HepG2 (cell line): ENCODE results near the gene HSPB7. TPM values are rescaled to one million over a fixed set of nuclear protein-coding genes. Genes with fewer than 3 reads are reported as not detected.

Source experiments
- ARID4A ChIP-seq: sonication (generic); formaldehyde crosslinking; IDR thresholded peaks from 2 replicates; pipeline ENCODE4 v1.5.0; 2020; ENCODE audit warnings: mild to moderate bottlenecking, missing genetic modification reagents, borderline replicate concordance
- ARID5B ChIP-seq: IDR thresholded peaks from 2 replicates; pipeline ENCODE4 v1.4.0; 2020; ENCODE audit warnings: mild to moderate bottlenecking, missing genetic modification reagents
- CREB3 ChIP-seq: sonication (generic); formaldehyde crosslinking; IDR thresholded peaks from 2 replicates; pipeline ENCODE4 v1.5.0; 2020; ENCODE audit warnings: missing genetic modification reagents
- HIVEP1 ChIP-seq: sonication (generic); formaldehyde crosslinking; IDR thresholded peaks from 2 replicates; pipeline ENCODE4 v1.4.0; 2020; ENCODE audit warnings: mild to moderate bottlenecking, missing genetic modification reagents
- MEIS2 ChIP-seq: sonication (generic); formaldehyde crosslinking; IDR thresholded peaks from 2 replicates; pipeline ENCODE4 v1.9.0; 2021; ENCODE audit warnings: mild to moderate bottlenecking, missing genetic modification reagents
- MTERF4 ChIP-seq: sonication (generic); formaldehyde crosslinking; IDR thresholded peaks from 2 replicates; pipeline ENCODE4 v1.8.0; 2023; ENCODE audit warnings: mild to moderate bottlenecking, missing genetic modification reagents
- NCOR1 ChIP-seq: fragments of 200-600 bp; sonication (generic); IDR thresholded peaks from 2 replicates; pipeline ENCODE4 v1.7.0; 2017; ENCODE audit warnings: antibody characterized with exemption, low read length, borderline replicate concordance
- PATZ1 ChIP-seq: sonication (generic); formaldehyde crosslinking; IDR thresholded peaks from 2 replicates; pipeline ENCODE4 v1.4.0; 2020; ENCODE audit warnings: missing genetic modification reagents
- SOX6 ChIP-seq, 2 experiments: fragments of 450-650 bp in 1 of 2; sonication (generic) in 1 of 2; formaldehyde crosslinking in 1 of 2; IDR thresholded peaks; 2 replicates each; pipeline versions ENCODE4 v1.4.0 to v1.6.1; 2017 to 2020; ENCODE audit warnings: antibody characterized with exemption in 1 of 2, mild to moderate bottlenecking in 1 of 2, missing genetic modification reagents in 1 of 2
- SP4 ChIP-seq: sonication (generic); formaldehyde crosslinking; IDR thresholded peaks from 2 replicates; pipeline ENCODE4 v1.8.1; 2023; ENCODE audit warnings: mild to moderate bottlenecking, missing genetic modification reagents
- ZNF557 ChIP-seq: sonication (generic); formaldehyde crosslinking; IDR thresholded peaks from 2 replicates; pipeline ENCODE4 v1.4.0; 2020; ENCODE audit warnings: missing genetic modification reagents
- ZNF558 ChIP-seq: sonication (generic); formaldehyde crosslinking; IDR thresholded peaks from 2 replicates; pipeline ENCODE4 v1.9.0; 2022; ENCODE audit warnings: mild to moderate bottlenecking, missing genetic modification reagents, borderline replicate concordance
- ZNF678 ChIP-seq: sonication (generic); formaldehyde crosslinking; IDR thresholded peaks from 2 replicates; pipeline ENCODE4 v1.4.0; 2020; ENCODE audit warnings: mild to moderate bottlenecking, missing genetic modification reagents
- ZNF891 ChIP-seq: sonication (generic); formaldehyde crosslinking; IDR thresholded peaks from 2 replicates; pipeline ENCODE4 v1.5.0; 2020; ENCODE audit warnings: mild to moderate bottlenecking, missing genetic modification reagents
- polyA plus RNA-seq, 8 experiments: library from polyadenylated mRNA; depleted of rRNA in 3 of 8; stranded (reverse) in 7 of 8; unstranded in 1 of 8; fragments of >200 nt; fragmentation: Illumina TruSeq in 4 of 8; extraction: Trizol in 4 of 8; gene quantifications; 2 replicates each; pipeline versions ENCODE4 v1.2.1 to v1.2.3, GENCODE V29; 2011 to 2016; ENCODE audit warnings: low read depth in 4 of 8, missing spikeins in 1 of 8, mixed read lengths in 1 of 8; ENCODE audit not compliant: insufficient read depth in 1 of 8
- total RNA-seq, 5 experiments: library from RNA; depleted of rRNA; stranded (reverse); fragments of >200 nt; fragmentation: Illumina TruSeq; extraction: Trizol; gene quantifications; 2 replicates each; pipeline ENCODE4 v1.2.3, GENCODE V29; 2016; ENCODE audit warnings: low read depth in 1 of 5

Gene HSPB7
- total and polyA plus RNA-seq, 2 of the 13 experiments (the other 11 are each of a cell fraction or from before 2014, with no cell fraction given): 0.20 TPM; not detected in 1

GRCh38 chr1:15994590-15995351, 23.1 kb downstream of the HSPB7 start (continued):
- 0 out of 2 replicates have a peak, but pooled peaks have one; percentile 28 for TF ChIP-seq SP4 (CRISPR knock-in tag)
- no peak for TF ChIP-seq MTERF4 (CRISPR knock-in tag)
- TF ChIP-seq HIVEP1 (CRISPR knock-in tag): no peak
- no peak for TF ChIP-seq ZNF678 (CRISPR knock-in tag)
- peak; percentile 26; the same call in 1 of the 2 replicates for TF ChIP-seq MEIS2 (CRISPR knock-in tag)
- TF ChIP-seq ARID4A (CRISPR knock-in tag): peak; percentile 56; the same call in 1 of the 2 replicates
- TF ChIP-seq ZNF558 (CRISPR knock-in tag): no peak
- peak; percentile 37; the same call in 1 of the 2 replicates for TF ChIP-seq ARID5B (CRISPR knock-in tag)
- TF ChIP-seq NCOR1: no peak
- TF ChIP-seq CREB3 (CRISPR knock-in tag): no peak
- TF ChIP-seq PATZ1 (CRISPR knock-in tag): peak; percentile 50; the same call in 1 of the 2 replicates
- no peak for TF ChIP-seq ZNF891 (CRISPR knock-in tag)
- no peak for TF ChIP-seq SOX6 (IDR thresholded peaks at IDR 0.05)
- TF ChIP-seq SOX6 (CRISPR knock-in tag; IDR thresholded peaks at IDR 0.05): peak; percentile 16; the same call in 1 of the 2 replicates
- no peak for TF ChIP-seq ZNF557 (CRISPR knock-in tag)
